ENCODE results near the gene HIBADH.
"Not testable (repeated sequence)": the region's sequence is repeated elsewhere in the genome, so short reads cannot be mapped to it uniquely, and the experiment has no call there.

HIBADH gene

GRCh38 chr7:27689591-27690164, 27.0 kb upstream of the HIBADH start:
- DNase-seq (peak in 1 of 3 experiments; percentile 1), ATAC-seq (replicated peaks) (peak; percentile 55)
- Mint-ChIP-seq H3K27me3 (peaks cover 22 to 26% of the 10 kb centered on the region in 2 donors), H3K9me3 (no peaks in the 10 kb centered on the region), H3K27ac (no peak overlapping the region), H3K36me3 (ENCODE audit: insufficient read depth) (no peaks in the 10 kb centered on the region), H3K4me1 (ENCODE audit: low read depth in 2 of 2) (no peaks in the 10 kb centered on the region), H3K4me3 (no peak overlapping the region)

GRCh38 chr7:27689150-27689549, 26.5 kb upstream of the HIBADH start:
- no peak for DNase-seq
- no peak overlapping the region for H3K4me3 Mint-ChIP-seq
- H3K27me3 Mint-ChIP-seq = peaks cover 22 to 26% of the 10 kb centered on the region in 2 donors
- no peaks in the 10 kb centered on the region for H3K4me1 Mint-ChIP-seq (ENCODE audit: low read depth in 2 of 2)
- no peaks in the 10 kb centered on the region for H3K9me3 Mint-ChIP-seq
- no peak overlapping the region for H3K27ac Mint-ChIP-seq
- no peaks in the 10 kb centered on the region for H3K36me3 Mint-ChIP-seq (ENCODE audit: insufficient read depth)
- no peak for ATAC-seq (replicated peaks)

- Mint-ChIP-seq H3K27ac (no peak overlapping the region), H3K4me3 (no peak overlapping the region), H3K27me3 (peaks cover 22 to 26% of the 10 kb centered on the region in 2 donors), H3K9me3 (no peaks in the 10 kb centered on the region), H3K36me3 (ENCODE audit: insufficient read depth) (no peaks in the 10 kb centered on the region), H3K4me1 (ENCODE audit: low read depth in 2 of 2) (no peaks in the 10 kb centered on the region)
- DNase-seq (no peak), ATAC-seq (replicated peaks) (no peak)
These were observed 26.0 kb upstream of the HIBADH start for GRCh38 chr7:27688646-27689045.

GRCh38 chr7:27688056-27688455, 25.4 kb upstream of the HIBADH start:
- Mint-ChIP-seq H3K9me3 (no peaks in the 10 kb centered on the region), H3K27ac (no peak overlapping the region), H3K4me3 (no peak overlapping the region), H3K27me3 (peaks cover 22 to 26% of the 10 kb centered on the region in 2 donors), H3K4me1 (ENCODE audit: low read depth in 2 of 2) (no peaks in the 10 kb centered on the region), H3K36me3 (ENCODE audit: insufficient read depth) (no peaks in the 10 kb centered on the region)
- ATAC-seq (replicated peaks) (no peak), DNase-seq (no peak)

- Mint-ChIP-seq H3K4me1 (ENCODE audit: low read depth in 2 of 2) (no peaks in the 10 kb centered on the region), H3K36me3 (ENCODE audit: insufficient read depth) (no peaks in the 10 kb centered on the region), H3K27me3 (peaks cover 22 to 26% of the 10 kb centered on the region in 2 donors), H3K9me3 (no peaks in the 10 kb centered on the region), H3K4me3 (no peak overlapping the region), H3K27ac (no peak overlapping the region)
- DNase-seq (no peak), ATAC-seq (replicated peaks) (no peak)
These were observed 23.6 kb upstream of the HIBADH start for GRCh38 chr7:27686315-27686714.

- ATAC-seq (replicated peaks) (no peak), DNase-seq (no peak)
- peaks cover 22 to 26% of the 10 kb centered on the region in 2 donors for H3K27me3 Mint-ChIP-seq
- H3K9me3 Mint-ChIP-seq = no peaks in the 10 kb centered on the region
- H3K4me1 Mint-ChIP-seq (ENCODE audit: low read depth in 2 of 2) = no peaks in the 10 kb centered on the region
- H3K36me3 Mint-ChIP-seq (ENCODE audit: insufficient read depth) = no peaks in the 10 kb centered on the region
- no peak overlapping the region for H3K4me3 Mint-ChIP-seq
- no peak overlapping the region for H3K27ac Mint-ChIP-seq
These were observed 23.2 kb upstream of the HIBADH start for GRCh38 chr7:27685893-27686292.

- Mint-ChIP-seq H3K36me3 (ENCODE audit: insufficient read depth) (no peaks in the 10 kb centered on the region), H3K27ac (no peak overlapping the region), H3K4me3 (no peak overlapping the region)
These were observed 22.5 kb upstream of the HIBADH start for GRCh38 chr7:27685209-27685608.

GRCh38 chr7:27684491-27684890, 21.8 kb upstream of the HIBADH start:
- Mint-ChIP-seq H3K9me3 (no peaks in the 10 kb centered on the region), H3K4me1 (ENCODE audit: low read depth in 2 of 2) (no peaks in the 10 kb centered on the region), H3K4me3 (no peak overlapping the region), H3K27ac (no peak overlapping the region), H3K27me3 (peaks cover 13 to 17% of the 10 kb centered on the region in 2 donors), H3K36me3 (ENCODE audit: insufficient read depth) (no peaks in the 10 kb centered on the region)
- DNase-seq (no peak), ATAC-seq (replicated peaks) (no peak)

More at GRCh38 chr7:27685209-27685608, 22.5 kb upstream of the HIBADH start:
- Mint-ChIP-seq H3K4me1 (ENCODE audit: low read depth in 2 of 2) (no peaks in the 10 kb centered on the region), H3K9me3 (no peaks in the 10 kb centered on the region), H3K27me3 (peaks cover 20 to 24% of the 10 kb centered on the region in 2 donors)
- no peak for DNase-seq
- ATAC-seq (replicated peaks) = no peak

- ATAC-seq (replicated peaks) (no peak), DNase-seq (no peak)
- no peak overlapping the region for H3K4me3 Mint-ChIP-seq
- H3K4me1 Mint-ChIP-seq (ENCODE audit: low read depth in 2 of 2) = no peaks in the 10 kb centered on the region
- no peaks in the 10 kb centered on the region for H3K9me3 Mint-ChIP-seq
- no peaks in the 10 kb centered on the region for H3K27me3 Mint-ChIP-seq
- H3K27ac Mint-ChIP-seq = no peak overlapping the region
- H3K36me3 Mint-ChIP-seq (ENCODE audit: insufficient read depth) = no peaks in the 10 kb centered on the region
These were observed 17.9 kb upstream of the HIBADH start for GRCh38 chr7:27680610-27681009.

GRCh38 chr7:27678617-27679260, 16.1 kb upstream of the HIBADH start:
- Mint-ChIP-seq H3K4me1 (ENCODE audit: low read depth in 2 of 2) (no peaks in the 10 kb centered on the region), H3K4me3 (no peak overlapping the region), H3K27ac (no peak overlapping the region), H3K27me3 (no peaks in the 10 kb centered on the region), H3K36me3 (ENCODE audit: insufficient read depth) (no peaks in the 10 kb centered on the region), H3K9me3 (no peaks in the 10 kb centered on the region)
- no peak for ATAC-seq (replicated peaks)
- no peak for DNase-seq

- ATAC-seq (replicated peaks) = no peak
- Mint-ChIP-seq H3K27ac (no peak overlapping the region), H3K4me3 (no peak overlapping the region), H3K36me3 (ENCODE audit: insufficient read depth) (no peaks in the 10 kb centered on the region), H3K9me3 (no peaks in the 10 kb centered on the region), H3K4me1 (ENCODE audit: low read depth in 2 of 2) (no peaks in the 10 kb centered on the region), H3K27me3 (no peaks in the 10 kb centered on the region)
- DNase-seq = no peak
These were observed 15.4 kb upstream of the HIBADH start for GRCh38 chr7:27677912-27678612.

- not testable (repeated sequence) for H3K36me3 Mint-ChIP-seq (ENCODE audit: insufficient read depth); DNase-seq; H3K4me3 Mint-ChIP-seq; H3K4me1 Mint-ChIP-seq (ENCODE audit: low read depth in 2 of 2); H3K27ac Mint-ChIP-seq; H3K9me3 Mint-ChIP-seq; ATAC-seq (replicated peaks)
- H3K27me3 Mint-ChIP-seq = peaks cover 13 to 18% of the 10 kb centered on the region in 2 donors
These were observed 11.4 kb upstream of the HIBADH start for GRCh38 chr7:27674126-27674525.

GRCh38 chr7:27671675-27672074, 9.0 kb upstream of the HIBADH start:
- ATAC-seq (replicated peaks) (no peak), DNase-seq (no peak)
- Mint-ChIP-seq H3K36me3 (ENCODE audit: insufficient read depth) (no peaks in the 10 kb centered on the region), H3K9me3 (no peaks in the 10 kb centered on the region), H3K27me3 (peaks cover 13 to 18% of the 10 kb centered on the region in 2 donors), H3K4me3 (no peak overlapping the region), H3K4me1 (ENCODE audit: low read depth in 2 of 2) (no peaks in the 10 kb centered on the region), H3K27ac (no peak overlapping the region)

- H3K9me3 Mint-ChIP-seq = no peaks in the 10 kb centered on the region
- no peaks in the 10 kb centered on the region for H3K4me1 Mint-ChIP-seq (ENCODE audit: low read depth in 2 of 2)
- H3K27ac Mint-ChIP-seq = no peak overlapping the region
- no peak for ATAC-seq (replicated peaks)
- H3K36me3 Mint-ChIP-seq (ENCODE audit: insufficient read depth) = no peaks in the 10 kb centered on the region
- DNase-seq = no peak
- peaks cover 13 to 18% of the 10 kb centered on the region in 2 donors for H3K27me3 Mint-ChIP-seq
- no peak overlapping the region for H3K4me3 Mint-ChIP-seq
These were observed 8.0 kb upstream of the HIBADH start for GRCh38 chr7:27670676-27671075.
